IMR-90 (cell line): ENCODE results near the gene FAM24B. TPM values are rescaled to one million over a fixed set of nuclear protein-coding genes. Genes with fewer than 3 reads are reported as not detected.

Experiments used
- ATAC-seq: fragments of 200-7000 bp; cut with Tn5 transposase; 2 replicates; pipeline ENCODE4 v1.9.1; 2020; ENCODE audit warnings: low read depth, mild to moderate bottlenecking, moderate library complexity
- BruUV-seq: library from RNA; stranded (reverse); fragments of 400-500 nt; replicated peaks from 2 replicates; lab custom pipeline; 2021; lab: Mats Ljungman, UMichigan
- CTCF ChIA-PET: fragments of 300-600 bp; formaldehyde crosslinking; extraction: SDS; loops from one replicate; lab custom pipeline; 2021; ENCODE audit warnings: antibody characterized with exemption; lab: Yijun Ruan, JAX
- POLR2A ChIA-PET: fragments of 300-600 bp; sonication (Branson Sonifier 250); formaldehyde crosslinking; loops from one replicate; lab custom pipeline; 2022; ENCODE audit warnings: antibody characterized with exemption; ENCODE audit not compliant: unreplicated experiment; lab: Charles Lee
- DNase-seq: peaks from one replicate; pipeline ENCODE4 v3.0.0; 2013
- H2AFZ ChIP-seq: replicated peaks from 2 replicates; pipeline ENCODE3; 2013; ENCODE audit warnings: low read length, mild to moderate bottlenecking; ENCODE audit not compliant: poor library complexity
- H2AK5ac ChIP-seq: 2 replicates; pipeline ENCODE4 v1.6.1; 2013; ENCODE audit warnings: low read depth, low read length, inconsistent platforms
- H2AK9ac ChIP-seq: replicated peaks from 2 replicates; pipeline ENCODE3; 2013; ENCODE audit warnings: mild to moderate bottlenecking, low read depth, low read length, moderate library complexity; ENCODE audit not compliant: poor library complexity
- H2BK120ac ChIP-seq: 2 replicates; pipeline ENCODE4 v1.6.1; 2013; ENCODE audit warnings: low read depth, low read length, inconsistent platforms
- H2BK15ac ChIP-seq: 3 replicates; pipeline ENCODE4 v1.6.1; 2013; ENCODE audit warnings: low read depth, low read length, inconsistent platforms
- H2BK20ac ChIP-seq: 2 replicates; pipeline ENCODE4 v1.6.1; 2013; ENCODE audit warnings: low read depth, mild to moderate bottlenecking, inconsistent platforms, low read length, moderate library complexity
- H2BK5ac ChIP-seq: 2 replicates; pipeline ENCODE4 v1.6.1; 2013; ENCODE audit warnings: mild to moderate bottlenecking, low read depth, low read length, inconsistent platforms; ENCODE audit not compliant: poor library complexity, severe bottlenecking
- H3K14ac ChIP-seq: replicated peaks from 2 replicates; pipeline ENCODE4 v1.6.1; 2013; ENCODE audit warnings: low read depth, low read length, inconsistent platforms
- H3K18ac ChIP-seq: 2 replicates; pipeline ENCODE4 v1.6.1; 2013; ENCODE audit warnings: low read depth, low read length, control low read depth
- H3K23ac ChIP-seq: 2 replicates; pipeline ENCODE4 v1.6.1; 2013; ENCODE audit warnings: low read depth, low read length, inconsistent platforms
- H3K27ac ChIP-seq: 2 replicates; pipeline ENCODE4 v1.5.1; 2013; ENCODE audit warnings: mild to moderate bottlenecking, control low read depth, low read length; ENCODE audit not compliant: insufficient read depth
- H3K27me3 ChIP-seq: 2 replicates; pipeline ENCODE4 v1.6.1; 2013; ENCODE audit warnings: low read length; ENCODE audit not compliant: control insufficient read depth, insufficient read depth
- H3K36me3 ChIP-seq: 2 replicates; pipeline ENCODE4 v1.6.1; 2013; ENCODE audit warnings: low read length, mixed read lengths; ENCODE audit not compliant: control insufficient read depth, insufficient read depth
- H3K4ac ChIP-seq: 2 replicates; pipeline ENCODE4 v1.6.1; 2013; ENCODE audit warnings: low read depth, low read length, inconsistent platforms
- H3K4me1 ChIP-seq: 2 replicates; pipeline ENCODE4 v1.6.1; 2013; ENCODE audit warnings: low read length, mixed read lengths; ENCODE audit not compliant: control insufficient read depth, insufficient read depth
- H3K4me2 ChIP-seq: 2 replicates; pipeline ENCODE4 v1.6.1; 2013; ENCODE audit warnings: low read depth, mild to moderate bottlenecking, control low read depth, low read length, moderate library complexity
- H3K4me3 ChIP-seq: 2 replicates; pipeline ENCODE4 v1.5.1; 2013; ENCODE audit warnings: low read depth, mild to moderate bottlenecking, control low read depth, low read length, moderate library complexity; ENCODE audit not compliant: insufficient read depth
- H3K56ac ChIP-seq: 2 replicates; pipeline ENCODE4 v1.6.1; 2013; ENCODE audit warnings: low read length, inconsistent platforms; ENCODE audit not compliant: insufficient read depth; ENCODE audit errors: extremely low read depth
- H3K79me1 ChIP-seq, 2 experiments: 2 replicates each; pipeline ENCODE4 v1.6.1; 2013; ENCODE audit warnings: low read length in 2 of 2, inconsistent platforms in 1 of 2, low read depth in 1 of 2
- H3K9ac ChIP-seq: 2 replicates; pipeline ENCODE4 v1.6.1; 2013; ENCODE audit warnings: low read depth, low read length, control low read depth
- H3K9me1 ChIP-seq: 2 replicates; pipeline ENCODE4 v1.6.1; 2013; ENCODE audit warnings: low read length, inconsistent platforms; ENCODE audit not compliant: insufficient read depth
- H3K9me3 ChIP-seq: 2 replicates; pipeline ENCODE4 v1.6.1; 2013; ENCODE audit warnings: low read length; ENCODE audit not compliant: control insufficient read depth, insufficient read depth
- H4K20me1 ChIP-seq: 2 replicates; pipeline ENCODE4 v1.6.1; 2013; ENCODE audit warnings: low read length, inconsistent platforms; ENCODE audit not compliant: insufficient read depth
- H4K5ac ChIP-seq: 2 replicates; pipeline ENCODE4 v1.6.1; 2013; ENCODE audit warnings: mild to moderate bottlenecking, low read depth, low read length, control low read depth
- H4K8ac ChIP-seq, 2 experiments: 2 replicates each; pipeline ENCODE4 v1.6.1; 2013; ENCODE audit warnings: low read depth in 2 of 2, low read length in 2 of 2, control low read depth in 1 of 2, inconsistent platforms in 1 of 2
- H4K91ac ChIP-seq: 2 replicates; pipeline ENCODE4 v1.6.1; 2013; ENCODE audit warnings: low read depth, low read length, inconsistent platforms; ENCODE audit not compliant: insufficient read depth
- BHLHE40 ChIP-seq: fragments of 150-350 bp; IDR thresholded peaks from 2 replicates; pipeline ENCODE4 v1.6.1; 2016; ENCODE audit warnings: mild to moderate bottlenecking, low read depth, low read length
- CHD1 ChIP-seq: IDR thresholded peaks from 2 replicates; pipeline ENCODE4 v1.6.1; 2012; ENCODE audit warnings: low read depth, low read length, improper control_type of control experiment
- ELK1 ChIP-seq: fragments of 150-350 bp; IDR thresholded peaks from 2 replicates; pipeline ENCODE4 v1.6.1; 2016; ENCODE audit warnings: low read depth, mild to moderate bottlenecking, low read length, moderate library complexity, borderline replicate concordance
- FOS ChIP-seq: fragments of 150-350 bp; IDR thresholded peaks from 2 replicates; pipeline ENCODE4 v1.6.1; 2016; ENCODE audit warnings: low read depth, low read length
- MAFK ChIP-seq: IDR thresholded peaks from 2 replicates; pipeline ENCODE4 v1.6.1; 2012; ENCODE audit warnings: low read depth, low read length, improper control_type of control experiment
- MAZ ChIP-seq: IDR thresholded peaks from 2 replicates; pipeline ENCODE4 v1.6.1; 2012; ENCODE audit warnings: low read depth, mild to moderate bottlenecking, low read length, improper control_type of control experiment, moderate library complexity, borderline replicate concordance
- MXI1 ChIP-seq: IDR thresholded peaks from 2 replicates; pipeline ENCODE4 v1.6.1; 2012; ENCODE audit warnings: low read depth, mild to moderate bottlenecking, low read length, moderate library complexity, borderline replicate concordance
- NFE2L2 ChIP-seq: fragments of 150-350 bp; IDR thresholded peaks from 2 replicates; pipeline ENCODE4 v1.6.1; 2016; ENCODE audit warnings: low read depth, mild to moderate bottlenecking, low read length
- POLR2A ChIP-seq: IDR thresholded peaks from 2 replicates; pipeline ENCODE4 v1.6.1; 2012; ENCODE audit warnings: mild to moderate bottlenecking, low read depth, low read length
- RAD21 ChIP-seq: IDR thresholded peaks from 2 replicates; pipeline ENCODE4 v1.6.1; 2012; ENCODE audit warnings: low read length, improper control_type of control experiment
- RFX5 ChIP-seq: IDR thresholded peaks from 2 replicates; pipeline ENCODE4 v1.8.0; 2012; ENCODE audit warnings: low read depth, mild to moderate bottlenecking, low read length, moderate library complexity
- SMC3 ChIP-seq: fragments of 150-350 bp; IDR thresholded peaks from 2 replicates; pipeline ENCODE4 v1.6.1; 2016; ENCODE audit warnings: low read depth, mild to moderate bottlenecking, antibody characterized with exemption, low read length, moderate library complexity
- WGBS, 2 experiments: methylation state at CpG; one replicate each; pipeline versions ENCODE4 v1.1.5 to v1.1.7; 2013; ENCODE audit warnings: missing lambda C conversion rate in 2 of 2; ENCODE audit not compliant: insufficient read length in 1 of 2; ENCODE audit errors: extremely low coverage in 2 of 2; 5-methylcytosine and 5-hydroxymethylcytosine counted together
- dilution Hi-C: fragments of 300-500 bp; cut with HindIII; formaldehyde crosslinking; loops from one replicate; pipeline ENCODE4 v1.14.3; 2018; ENCODE audit warnings: low sequenced_read_pairs; ENCODE audit not compliant: unreplicated experiment
- in situ Hi-C: fragments of 300-500 bp; cut with MboI; formaldehyde crosslinking; loops from 3 replicates; pipeline ENCODE4 v1.14.3; 2019; ENCODE audit warnings: low sequenced_read_pairs, inconsistent platforms, mixed read lengths
- intact Hi-C: fragments of 100-400 bp; cut with micrococcal nuclease; formaldehyde crosslinking; loops from 2 replicates; pipeline ENCODE4 v1.10.0; 2022
- polyA plus RNA-seq, 3 experiments: library from polyadenylated mRNA; depleted of rRNA; stranded (reverse); fragments of >200 nt; gene quantifications; 2 replicates each; pipeline ENCODE4 v1.2.3, GENCODE V29; 2012; ENCODE audit warnings: low replicate concordance in 1 of 3
- total RNA-seq: library from RNA; depleted of rRNA; stranded (reverse); fragments of >200 nt; gene quantifications from 2 replicates; pipeline ENCODE4 v1.2.3, GENCODE V29; 2012
- TF ChIP-seq, protein P1 (sequence below): fragments of 150-350 bp; IDR thresholded peaks from 2 replicates; pipeline ENCODE4 v1.6.1; 2017; ENCODE audit warnings: mild to moderate bottlenecking, antibody characterized with exemption, low read length, low read depth

Gene FAM24B
- total and polyA plus RNA-seq, 2 of the 4 experiments (the other 2 are of a cell fraction) = 1.6 to 4.3 TPM

DNA sequence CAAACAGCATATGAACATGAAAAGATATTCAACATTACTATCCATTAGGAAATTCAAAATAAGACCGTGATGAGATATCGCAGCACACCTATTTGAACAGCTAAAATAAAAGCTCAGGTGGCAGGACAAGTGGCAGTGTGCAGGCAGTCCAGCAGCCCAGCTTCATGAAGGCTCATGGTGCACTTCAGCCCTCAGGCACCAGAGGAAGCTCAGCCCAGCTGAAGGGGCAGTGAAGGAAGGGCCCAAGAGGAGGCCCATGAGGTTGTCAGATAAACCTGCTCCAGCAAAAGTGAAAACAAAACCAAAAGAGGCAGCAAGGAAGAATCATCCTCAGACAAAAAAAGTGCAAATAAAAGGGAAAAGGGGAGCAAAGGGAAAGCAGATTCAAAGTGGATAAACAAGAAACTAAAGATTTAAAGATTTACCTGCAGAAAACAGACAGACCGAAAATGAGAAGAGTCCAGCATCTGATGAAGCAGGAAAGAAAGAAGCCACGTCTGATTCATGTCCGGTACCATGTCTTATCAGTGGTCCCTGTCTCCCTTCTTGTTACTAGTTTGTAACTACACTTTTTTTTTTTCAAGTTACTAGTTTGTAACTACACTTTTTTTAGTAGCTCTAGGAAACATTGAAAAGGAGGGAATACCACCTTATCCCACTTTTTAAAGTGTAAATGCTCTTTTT, 15.0 kb upstream of the FAM24B start:
- Histone ChIP-seq H3K18ac (no peak overlapping the region), H2BK15ac (no peak overlapping the region), H3K4me2 (no peak overlapping the region), H3K27ac (no peak overlapping the region), H2BK5ac (no peak overlapping the region), H3K56ac (no peak overlapping the region), H3K79me1 (no peaks in the 10 kb centered on the region), H4K20me1 (no peaks in the 10 kb centered on the region), H2AK5ac (no peak overlapping the region), H4K8ac (no peak overlapping the region), H3K36me3 (no peaks in the 10 kb centered on the region), H4K91ac (no peak overlapping the region), H3K4me1 (no peaks in the 10 kb centered on the region), H2BK120ac (no peak overlapping the region), H3K4me3 (no peak overlapping the region), H2AK9ac (no peak overlapping the region), H3K9me3 (no peaks in the 10 kb centered on the region), H3K27me3 (no peaks in the 10 kb centered on the region), H3K9ac (no peak overlapping the region), H3K14ac (no peak overlapping the region), H3K23ac (no peak overlapping the region), H3K9me1 (no peaks in the 10 kb centered on the region), H2AFZ (no peak overlapping the region), H3K4ac (no peak overlapping the region), H4K5ac (no peak overlapping the region), H2BK20ac (no peak overlapping the region)
- POLR2A ChIA-PET = no interaction called here
- in situ Hi-C loops = no loop called here
- TF ChIP-seq RFX5 = no peak
- TF ChIP-seq RAD21 = no peak
- no peak for TF ChIP-seq MAZ
- no peak for TF ChIP-seq BHLHE40
- TF ChIP-seq CHD1 = no peak
- TF ChIP-seq ELK1 = no peak
- no peak for TF ChIP-seq POLR2A
- TF ChIP-seq SMC3 = no peak
- TF ChIP-seq MAFK = no peak
- TF ChIP-seq, protein P1, sequence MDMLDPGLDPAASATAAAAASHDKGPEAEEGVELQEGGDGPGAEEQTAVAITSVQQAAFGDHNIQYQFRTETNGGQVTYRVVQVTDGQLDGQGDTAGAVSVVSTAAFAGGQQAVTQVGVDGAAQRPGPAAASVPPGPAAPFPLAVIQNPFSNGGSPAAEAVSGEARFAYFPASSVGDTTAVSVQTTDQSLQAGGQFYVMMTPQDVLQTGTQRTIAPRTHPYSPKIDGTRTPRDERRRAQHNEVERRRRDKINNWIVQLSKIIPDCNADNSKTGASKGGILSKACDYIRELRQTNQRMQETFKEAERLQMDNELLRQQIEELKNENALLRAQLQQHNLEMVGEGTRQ = no peak
- no peak for TF ChIP-seq FOS
- no peak for TF ChIP-seq NFE2L2
- no peak for TF ChIP-seq MXI1
- CTCF ChIA-PET = no interaction called here
- WGBS, 2 experiments = no CpG with 5 or more reads among the region's 5 CpGs
- intact Hi-C loops = no loop called here
- ATAC-seq = no peak
- no peak for DNase-seq
- BruUV-seq = no TSS peak
- dilution Hi-C loops = no loop called here
